HCT116 (cell line): Measurements from ENCODE around the gene PC. TPM values are rescaled to one million over a fixed set of nuclear protein-coding genes. Genes with fewer than 3 reads are reported as not detected.

Source experiments
- ATAC-seq: fragments of 200-7000 bp; cut with Tn5 transposase; 2 replicates; pipeline ENCODE4 v1.9.1; 2020; ENCODE audit warnings: mild to moderate bottlenecking, moderate library complexity
- BruUV-seq: library from RNA; stranded (reverse); fragments of 400-500 nt; replicated peaks from 2 replicates; lab custom pipeline; 2021; lab: Mats Ljungman, UMichigan
- CTCF ChIA-PET: fragments of 300-600 bp; sonication (Branson Sonifier 250); formaldehyde crosslinking; loops from one replicate; lab custom pipeline; 2021; ENCODE audit warnings: antibody characterized with exemption; lab: Charles Lee
- POLR2A ChIA-PET: fragments of 300-600, 350-600 bp; sonication (Branson Sonifier 250); formaldehyde crosslinking; loops from one replicate; lab custom pipeline; 2021; ENCODE audit warnings: antibody characterized with exemption; lab: Charles Lee
- RAD21 ChIA-PET, 2 experiments: fragments of 300-600 bp; sonication (Branson Sonifier 250); formaldehyde crosslinking; loops; one replicate each; lab custom pipeline; 2023; ENCODE audit warnings: low total read pairs in 2 of 2; ENCODE audit not compliant: uncharacterized antibody in 2 of 2, unreplicated experiment in 2 of 2, low non-redundant PET in 1 of 2; lab: Charles Lee
- DNase-seq: peaks from one replicate; pipeline ENCODE4 v3.0.0-alpha.2; 2010; ENCODE audit warnings: low read depth, low spot score
- H2AFZ ChIP-seq: fragments of 200-600 bp; shearing (Covaris generic), sonication (generic); 2 replicates; pipeline ENCODE4 v1.6.1; 2017; ENCODE audit warnings: low read depth, mixed run types, mixed read lengths, antibody characterized with exemption, low read length; ENCODE audit not compliant: poor library complexity, severe bottlenecking
- H3K27ac ChIP-seq: 2 replicates; pipeline ENCODE4 v1.5.1; 2012; ENCODE audit warnings: low read depth, low read length
- H3K27me3 ChIP-seq: fragments of 200-600 bp; sonication (generic); 2 replicates; pipeline ENCODE4 v1.6.1; 2016; ENCODE audit warnings: mixed run types, low read length, mixed read lengths; ENCODE audit not compliant: insufficient read depth
- H3K36me3 ChIP-seq, 2 experiments: fragments of 200-500 bp in 1 of 2; fragments of 200-600 bp in 1 of 2; sonication (Bioruptor generic) in 1 of 2; sonication (generic) in 1 of 2; 2 replicates each; pipeline versions ENCODE4 v1.5.1 to v1.6.1; 2014 to 2016; ENCODE audit warnings: low read length in 2 of 2, inconsistent platforms in 1 of 2, mixed read lengths in 1 of 2, mixed run types in 1 of 2; ENCODE audit not compliant: insufficient read depth in 2 of 2, control insufficient read depth in 1 of 2
- H3K4me1 ChIP-seq, 2 experiments: fragments of 200-600 bp in 1 of 2; sonication (generic) in 1 of 2; 2 replicates each; pipeline versions ENCODE4 v1.5.1 to v1.6.1; 2012 to 2017; ENCODE audit warnings: low read length in 2 of 2, inconsistent platforms in 1 of 2, mild to moderate bottlenecking in 1 of 2, mixed read lengths in 1 of 2, mixed run types in 1 of 2, moderate library complexity in 1 of 2; ENCODE audit not compliant: insufficient read depth in 2 of 2, control insufficient read depth in 1 of 2
- H3K4me2 ChIP-seq: fragments of 200-600 bp; sonication (generic); 2 replicates; pipeline ENCODE4 v1.6.1; 2017; ENCODE audit warnings: mixed run types, low read length, mixed read lengths
- H3K4me3 ChIP-seq, 2 experiments: fragments of 200-600 bp in 1 of 2; sonication (generic) in 1 of 2; replicated peaks in 1 of 2; 2 replicates each; pipeline ENCODE4 v1.5.1; 2011 to 2016; ENCODE audit warnings: low read length in 2 of 2, control low read depth in 1 of 2, low read depth in 1 of 2, mild to moderate bottlenecking in 1 of 2, mixed read lengths in 1 of 2, mixed run types in 1 of 2
- H3K79me2 ChIP-seq: fragments of 200-600 bp; sonication (generic); 2 replicates; pipeline ENCODE4 v1.6.1; 2017; ENCODE audit warnings: mild to moderate bottlenecking, mixed run types, low read length, moderate library complexity, mixed read lengths; ENCODE audit not compliant: insufficient read depth
- H3K9ac ChIP-seq: fragments of 200-600 bp; sonication (generic); 2 replicates; pipeline ENCODE4 v1.6.1; 2016; ENCODE audit warnings: low read length, mixed read lengths
- H3K9me2 ChIP-seq: fragments of 200-600 bp; sonication (generic), shearing (Covaris generic); 2 replicates; pipeline ENCODE4 v1.6.1; 2017; ENCODE audit warnings: mixed run types, mild to moderate bottlenecking, moderate library complexity; ENCODE audit not compliant: insufficient read depth
- H3K9me3 ChIP-seq, 2 experiments: fragments of 200-500 bp in 1 of 2; fragments of 200-600 bp in 1 of 2; sonication (Bioruptor generic) in 1 of 2; sonication (generic) in 1 of 2; 2 replicates each; pipeline ENCODE4 v1.6.1; 2014 to 2017; ENCODE audit warnings: low read length in 2 of 2, mixed read lengths in 2 of 2, inconsistent platforms in 1 of 2, low read depth in 1 of 2, mild to moderate bottlenecking in 1 of 2, mixed run types in 1 of 2, moderate library complexity in 1 of 2; ENCODE audit not compliant: control insufficient read depth in 1 of 2, insufficient read depth in 1 of 2
- H4K20me1 ChIP-seq: fragments of 200-600 bp; sonication (generic), shearing (Covaris generic); 2 replicates; pipeline ENCODE4 v1.6.1; 2017; ENCODE audit warnings: mixed run types, mild to moderate bottlenecking, moderate library complexity; ENCODE audit not compliant: insufficient read depth
- CBX3 ChIP-seq: IDR thresholded peaks from 2 replicates; pipeline ENCODE4 v1.6.1; 2012; ENCODE audit warnings: low read depth
- ELF1 ChIP-seq: IDR thresholded peaks from 2 replicates; pipeline ENCODE4 v1.6.1; 2012; ENCODE audit warnings: low read depth, borderline replicate concordance
- EZH2 ChIP-seq: fragments of 200-600 bp; sonication (generic); IDR thresholded peaks from 2 replicates; pipeline ENCODE4 v1.6.1; 2017; ENCODE audit warnings: antibody characterized with exemption, mixed run types
- EZH2phosphoT487 ChIP-seq: fragments of 200-600 bp; IDR thresholded peaks from 2 replicates; pipeline ENCODE4 v1.6.1; 2018; ENCODE audit warnings: antibody characterized with exemption, borderline replicate concordance
- FOSL1 ChIP-seq: IDR thresholded peaks from 2 replicates; pipeline ENCODE4 v1.6.1; 2012; ENCODE audit warnings: low read depth
- JUND ChIP-seq: IDR thresholded peaks from 2 replicates; pipeline ENCODE4 v1.6.1; 2012
- POLR2A ChIP-seq: IDR thresholded peaks from 2 replicates; pipeline ENCODE4 v1.7.0; 2011; ENCODE audit warnings: borderline replicate concordance; ENCODE audit not compliant: insufficient read depth, insufficient read length; ENCODE audit errors: extremely low read depth
- POLR2AphosphoS5 ChIP-seq: IDR thresholded peaks from 2 replicates; pipeline ENCODE4 v1.6.1; 2011; ENCODE audit warnings: mild to moderate bottlenecking, low read depth, low read length, moderate library complexity
- RAD21 ChIP-seq: IDR thresholded peaks from 2 replicates; pipeline ENCODE4 v1.6.1; 2012; ENCODE audit warnings: low read depth, mild to moderate bottlenecking
- SIN3A ChIP-seq: IDR thresholded peaks from 2 replicates; pipeline ENCODE4 v1.6.1; 2012; ENCODE audit warnings: low read depth
- SP1 ChIP-seq: IDR thresholded peaks from 2 replicates; pipeline ENCODE4 v1.6.1; 2012; ENCODE audit warnings: low read depth
- SRF ChIP-seq: IDR thresholded peaks from 2 replicates; pipeline ENCODE4 v1.6.1; 2012; ENCODE audit warnings: low read depth
- YY1 ChIP-seq: IDR thresholded peaks from 2 replicates; pipeline ENCODE4 v1.6.1; 2011; ENCODE audit warnings: low read length, low read depth, moderate library complexity, mild to moderate bottlenecking; ENCODE audit not compliant: insufficient replicate concordance; ENCODE audit errors: extremely low read depth
- ZFX ChIP-seq: fragments of 450-650 bp; IDR thresholded peaks from 2 replicates; pipeline ENCODE4 v1.6.1; 2017
- intact Hi-C: fragments of 100-400 bp; cut with micrococcal nuclease; formaldehyde crosslinking; loops from 2 replicates; pipeline ENCODE4 v1.10.0; 2022
- total RNA-seq: library from RNA; stranded (reverse); gene quantifications from one replicate; pipeline ENCODE4 v1.2.1, GENCODE V29; 2021; ENCODE audit not compliant: unreplicated experiment
- TF ChIP-seq, protein P1 (sequence below), 3 experiments: fragments of 200-600 bp in 1 of 3; sonication (generic) in 1 of 3; IDR thresholded peaks in 2 of 3; conservative IDR thresholded peaks in 1 of 3; 2 replicates each; pipeline ENCODE4 v1.5.1; 2012 to 2017; ENCODE audit warnings: low read depth in 2 of 3, low read length in 2 of 3, antibody characterized with exemption in 1 of 3, borderline replicate concordance in 1 of 3, control low read depth in 1 of 3, mild to moderate bottlenecking in 1 of 3, mixed read lengths in 1 of 3, mixed run types in 1 of 3, moderate library complexity in 1 of 3; ENCODE audit not compliant: insufficient read depth in 1 of 3
- TF ChIP-seq, protein P2 (sequence below): IDR thresholded peaks from 2 replicates; pipeline ENCODE4 v1.6.1; 2012
- TF ChIP-seq, protein P3 (sequence below): IDR thresholded peaks from 2 replicates; pipeline ENCODE4 v1.6.1; 2012
- TF ChIP-seq, protein P4 (sequence below): IDR thresholded peaks from 2 replicates; pipeline ENCODE4 v1.6.1; 2012; ENCODE audit warnings: low read depth

Gene PC
- total RNA-seq, 1 experiment from 2014 or later = 24.1 TPM

DNA sequence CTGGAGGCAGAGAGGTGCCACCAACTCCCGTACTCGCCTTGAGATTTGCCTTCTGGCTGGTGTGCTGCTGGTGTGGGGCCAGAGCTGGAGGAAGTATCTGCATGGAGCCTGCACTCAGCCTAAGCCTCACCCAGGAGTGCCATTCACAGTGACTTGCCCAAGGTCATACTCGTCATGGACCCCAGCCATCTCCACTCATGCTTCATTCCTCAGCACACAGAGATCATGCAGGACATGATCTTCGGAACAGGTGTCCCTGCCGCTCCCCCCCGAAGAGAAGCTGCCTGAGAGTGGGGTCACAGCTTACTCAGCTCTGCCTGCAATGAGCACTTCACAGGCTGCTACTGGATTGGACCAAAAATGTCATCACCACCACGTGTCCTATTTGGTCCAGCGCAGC, 49.0 kb downstream of the PC start:
- intact Hi-C loops = no loop called here

More for the DNA sequence above, 49.0 kb downstream of the PC start:
- no peaks in the 10 kb centered on the region for H3K27me3 ChIP-seq
- no TSS peak for BruUV-seq
- ATAC-seq (no peak), DNase-seq (no peak)
- TF ChIP-seq JUND (no peak), EZH2phosphoT487 (no peak), SIN3A (no peak), SP1 (no peak), ELF1 (no peak), FOSL1 (no peak), POLR2A (no peak), POLR2AphosphoS5 (no peak), RAD21 (no peak), EZH2 (no peak), YY1 (no peak), ZFX (no peak), CBX3 (no peak), SRF (no peak)
- TF ChIP-seq, protein P1, sequence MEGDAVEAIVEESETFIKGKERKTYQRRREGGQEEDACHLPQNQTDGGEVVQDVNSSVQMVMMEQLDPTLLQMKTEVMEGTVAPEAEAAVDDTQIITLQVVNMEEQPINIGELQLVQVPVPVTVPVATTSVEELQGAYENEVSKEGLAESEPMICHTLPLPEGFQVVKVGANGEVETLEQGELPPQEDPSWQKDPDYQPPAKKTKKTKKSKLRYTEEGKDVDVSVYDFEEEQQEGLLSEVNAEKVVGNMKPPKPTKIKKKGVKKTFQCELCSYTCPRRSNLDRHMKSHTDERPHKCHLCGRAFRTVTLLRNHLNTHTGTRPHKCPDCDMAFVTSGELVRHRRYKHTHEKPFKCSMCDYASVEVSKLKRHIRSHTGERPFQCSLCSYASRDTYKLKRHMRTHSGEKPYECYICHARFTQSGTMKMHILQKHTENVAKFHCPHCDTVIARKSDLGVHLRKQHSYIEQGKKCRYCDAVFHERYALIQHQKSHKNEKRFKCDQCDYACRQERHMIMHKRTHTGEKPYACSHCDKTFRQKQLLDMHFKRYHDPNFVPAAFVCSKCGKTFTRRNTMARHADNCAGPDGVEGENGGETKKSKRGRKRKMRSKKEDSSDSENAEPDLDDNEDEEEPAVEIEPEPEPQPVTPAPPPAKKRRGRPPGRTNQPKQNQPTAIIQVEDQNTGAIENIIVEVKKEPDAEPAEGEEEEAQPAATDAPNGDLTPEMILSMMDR (IDR thresholded peaks at IDR 0.05 in 2 of 3, conservative IDR thresholded peaks at IDR 0.05 in 1 of 3; ENCODE audit: borderline replicate concordance in 1 of 3, insufficient read depth in 1 of 3, low read depth in 2 of 3, low read length in 2 of 3) = no peak
- TF ChIP-seq, protein P2, sequence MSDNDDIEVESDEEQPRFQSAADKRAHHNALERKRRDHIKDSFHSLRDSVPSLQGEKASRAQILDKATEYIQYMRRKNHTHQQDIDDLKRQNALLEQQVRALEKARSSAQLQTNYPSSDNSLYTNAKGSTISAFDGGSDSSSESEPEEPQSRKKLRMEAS = no peak
- TF ChIP-seq, protein P3, sequence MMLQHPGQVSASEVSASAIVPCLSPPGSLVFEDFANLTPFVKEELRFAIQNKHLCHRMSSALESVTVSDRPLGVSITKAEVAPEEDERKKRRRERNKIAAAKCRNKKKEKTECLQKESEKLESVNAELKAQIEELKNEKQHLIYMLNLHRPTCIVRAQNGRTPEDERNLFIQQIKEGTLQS = no peak
- TF ChIP-seq, protein P4, sequence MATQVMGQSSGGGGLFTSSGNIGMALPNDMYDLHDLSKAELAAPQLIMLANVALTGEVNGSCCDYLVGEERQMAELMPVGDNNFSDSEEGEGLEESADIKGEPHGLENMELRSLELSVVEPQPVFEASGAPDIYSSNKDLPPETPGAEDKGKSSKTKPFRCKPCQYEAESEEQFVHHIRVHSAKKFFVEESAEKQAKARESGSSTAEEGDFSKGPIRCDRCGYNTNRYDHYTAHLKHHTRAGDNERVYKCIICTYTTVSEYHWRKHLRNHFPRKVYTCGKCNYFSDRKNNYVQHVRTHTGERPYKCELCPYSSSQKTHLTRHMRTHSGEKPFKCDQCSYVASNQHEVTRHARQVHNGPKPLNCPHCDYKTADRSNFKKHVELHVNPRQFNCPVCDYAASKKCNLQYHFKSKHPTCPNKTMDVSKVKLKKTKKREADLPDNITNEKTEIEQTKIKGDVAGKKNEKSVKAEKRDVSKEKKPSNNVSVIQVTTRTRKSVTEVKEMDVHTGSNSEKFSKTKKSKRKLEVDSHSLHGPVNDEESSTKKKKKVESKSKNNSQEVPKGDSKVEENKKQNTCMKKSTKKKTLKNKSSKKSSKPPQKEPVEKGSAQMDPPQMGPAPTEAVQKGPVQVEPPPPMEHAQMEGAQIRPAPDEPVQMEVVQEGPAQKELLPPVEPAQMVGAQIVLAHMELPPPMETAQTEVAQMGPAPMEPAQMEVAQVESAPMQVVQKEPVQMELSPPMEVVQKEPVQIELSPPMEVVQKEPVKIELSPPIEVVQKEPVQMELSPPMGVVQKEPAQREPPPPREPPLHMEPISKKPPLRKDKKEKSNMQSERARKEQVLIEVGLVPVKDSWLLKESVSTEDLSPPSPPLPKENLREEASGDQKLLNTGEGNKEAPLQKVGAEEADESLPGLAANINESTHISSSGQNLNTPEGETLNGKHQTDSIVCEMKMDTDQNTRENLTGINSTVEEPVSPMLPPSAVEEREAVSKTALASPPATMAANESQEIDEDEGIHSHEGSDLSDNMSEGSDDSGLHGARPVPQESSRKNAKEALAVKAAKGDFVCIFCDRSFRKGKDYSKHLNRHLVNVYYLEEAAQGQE = no peak
- H3K9ac ChIP-seq = no peak overlapping the region
- H3K4me1 ChIP-seq = peaks cover 29 to 41% of the 10 kb centered on the region in 2 experiments
- H3K9me2 ChIP-seq = no peaks in the 10 kb centered on the region
- no peaks in the 10 kb centered on the region for H4K20me1 ChIP-seq
- POLR2A ChIA-PET = no interaction called here
- no peak overlapping the region for H2AFZ ChIP-seq
- RAD21 ChIA-PET = no interaction called here
- H3K9me3 ChIP-seq = no peaks in the 10 kb centered on the region
- H3K79me2 ChIP-seq = no peaks in the 10 kb centered on the region
- H3K27ac ChIP-seq = no peak overlapping the region
- no peak overlapping the region for H3K4me3 ChIP-seq
- CTCF ChIA-PET = no interaction called here
- H3K4me2 ChIP-seq = no peak overlapping the region
- H3K36me3 ChIP-seq = no peaks in the 10 kb centered on the region
